ENCODE measurements around the gene PA2G4. TPM values are rescaled to one million over a fixed set of nuclear protein-coding genes. Genes with fewer than 3 reads are reported as not detected.

PA2G4 gene
- polyA plus RNA-seq, 1 donor from 2014 or later = 115 TPM

- H3K9me2 ChIP-seq (ENCODE audit: insufficient read depth, low read length) = no peaks in the 10 kb centered on the region
- peak overlapping the region; percentile 46 for H3K4me2 ChIP-seq (ENCODE audit: low read length)
- peak overlapping the region; percentile 97 for H3K4me3 ChIP-seq (ENCODE audit: low read length)
- no peaks in the 10 kb centered on the region for H3K27me3 ChIP-seq (ENCODE audit: insufficient read depth, low read depth, low read length)
- H3K9me3 ChIP-seq (ENCODE audit: low read length) = no peaks in the 10 kb centered on the region
- no peaks in the 10 kb centered on the region for H3F3A ChIP-seq (ENCODE audit: insufficient read depth, low read length, poor library complexity, severe bottlenecking)
- no peaks in the 10 kb centered on the region for H4K20me1 ChIP-seq (ENCODE audit: insufficient read depth)
- H2AFZ ChIP-seq (ENCODE audit: low read depth, low read length) = peak overlapping the region; percentile 35
- H3K9ac ChIP-seq (ENCODE audit: low read length) = peak overlapping the region; percentile 86
- H3K27ac ChIP-seq (ENCODE audit: low read length) = peak overlapping the region; percentile 85
- peaks cover 24% of the 10 kb centered on the region for H3K79me2 ChIP-seq (replicated peaks; ENCODE audit: insufficient read depth, low read length)
- TF ChIP-seq REST (IDR thresholded peaks at IDR 0.05; ENCODE audit: borderline replicate concordance) = no peak
- no peak for TF ChIP-seq TAF1 (IDR thresholded peaks at IDR 0.05; ENCODE audit: low read depth)
- TF ChIP-seq EP300 (conservative IDR thresholded peaks at IDR 0.05; ENCODE audit: poor library complexity, severe bottlenecking) = no peak
- TF ChIP-seq RAD21 (conservative IDR thresholded peaks at IDR 0.05) = no peak
- TF ChIP-seq SMC3 (conservative IDR thresholded peaks at IDR 0.05; ENCODE audit: poor library complexity) = no peak
- TF ChIP-seq, protein P1, sequence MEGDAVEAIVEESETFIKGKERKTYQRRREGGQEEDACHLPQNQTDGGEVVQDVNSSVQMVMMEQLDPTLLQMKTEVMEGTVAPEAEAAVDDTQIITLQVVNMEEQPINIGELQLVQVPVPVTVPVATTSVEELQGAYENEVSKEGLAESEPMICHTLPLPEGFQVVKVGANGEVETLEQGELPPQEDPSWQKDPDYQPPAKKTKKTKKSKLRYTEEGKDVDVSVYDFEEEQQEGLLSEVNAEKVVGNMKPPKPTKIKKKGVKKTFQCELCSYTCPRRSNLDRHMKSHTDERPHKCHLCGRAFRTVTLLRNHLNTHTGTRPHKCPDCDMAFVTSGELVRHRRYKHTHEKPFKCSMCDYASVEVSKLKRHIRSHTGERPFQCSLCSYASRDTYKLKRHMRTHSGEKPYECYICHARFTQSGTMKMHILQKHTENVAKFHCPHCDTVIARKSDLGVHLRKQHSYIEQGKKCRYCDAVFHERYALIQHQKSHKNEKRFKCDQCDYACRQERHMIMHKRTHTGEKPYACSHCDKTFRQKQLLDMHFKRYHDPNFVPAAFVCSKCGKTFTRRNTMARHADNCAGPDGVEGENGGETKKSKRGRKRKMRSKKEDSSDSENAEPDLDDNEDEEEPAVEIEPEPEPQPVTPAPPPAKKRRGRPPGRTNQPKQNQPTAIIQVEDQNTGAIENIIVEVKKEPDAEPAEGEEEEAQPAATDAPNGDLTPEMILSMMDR (IDR thresholded peaks at IDR 0.05; ENCODE audit: poor library complexity, severe bottlenecking) = no peak
- no peak for TF ChIP-seq EZH2 (IDR thresholded peaks at IDR 0.05; ENCODE audit: borderline replicate concordance, insufficient read depth, low read length, poor library complexity, severe bottlenecking)
- no peak for TF ChIP-seq MXI1 (conservative IDR thresholded peaks at IDR 0.05; ENCODE audit: poor library complexity, severe bottlenecking)
- TF ChIP-seq POLR2AphosphoS5 (IDR thresholded peaks at IDR 0.05) = no peak
- no peaks in the 10 kb centered on the region for H3K36me3 ChIP-seq (ENCODE audit: insufficient read depth, low read length)
These were observed 593 bp upstream of the PA2G4 start for GRCh38 chr12:56103823-56104108.

DNA sequence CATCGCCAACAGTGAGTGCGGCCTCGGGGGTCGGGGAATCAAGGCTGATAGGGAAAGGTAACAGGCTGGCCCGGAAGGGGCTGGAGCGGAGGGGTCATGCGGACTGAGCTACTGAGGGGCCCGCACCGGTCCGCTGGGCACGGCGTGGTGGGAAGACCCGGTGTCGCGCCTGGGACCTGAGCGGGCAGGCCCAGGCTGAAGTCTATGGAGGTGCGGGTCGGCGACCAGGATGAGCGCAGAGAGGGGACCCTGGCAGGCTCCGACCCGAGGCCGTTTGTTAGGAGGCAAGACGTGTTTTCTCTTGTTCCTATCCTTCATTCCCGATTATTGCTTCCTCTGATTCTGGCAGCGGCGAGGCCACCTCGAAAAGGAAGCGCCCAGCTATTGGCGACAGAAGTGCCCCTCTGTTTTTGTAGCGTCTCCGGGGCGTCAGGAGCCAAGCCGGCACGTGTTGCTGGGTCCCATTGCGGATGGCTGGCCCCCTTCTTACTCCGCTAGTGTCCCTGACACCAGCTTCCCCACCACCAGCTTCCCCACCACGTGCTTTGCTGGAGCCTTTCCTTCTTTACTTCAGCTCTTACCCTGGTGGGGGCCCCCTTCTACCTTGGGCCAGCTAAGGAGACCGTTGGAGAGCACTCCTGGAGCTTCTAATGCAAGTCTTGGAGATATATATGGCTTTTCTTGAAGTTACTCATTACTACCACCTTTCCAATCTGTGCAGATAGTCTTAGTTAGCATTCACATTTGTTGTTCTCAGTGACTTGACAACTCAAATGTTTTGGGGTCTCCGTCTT lies 653 bp downstream of the PA2G4 start:
- no peaks in the 10 kb centered on the region for H3K9me3 ChIP-seq (ENCODE audit: low read length)
- TF ChIP-seq MXI1 (conservative IDR thresholded peaks at IDR 0.05; ENCODE audit: poor library complexity, severe bottlenecking) (peak; percentile 50), TAF1 (IDR thresholded peaks at IDR 0.05; ENCODE audit: low read depth) (no peak)
- TF ChIP-seq, protein P1 (IDR thresholded peaks at IDR 0.05; ENCODE audit: poor library complexity, severe bottlenecking) = no peak
- peak overlapping the region; percentile 60 for H2AFZ ChIP-seq (ENCODE audit: low read depth, low read length)
- no peaks in the 10 kb centered on the region for H3K27me3 ChIP-seq (ENCODE audit: insufficient read depth, low read depth, low read length)
- no peaks in the 10 kb centered on the region for H3K9me2 ChIP-seq (ENCODE audit: insufficient read depth, low read length)
- H3K27ac ChIP-seq (ENCODE audit: low read length) = peak overlapping the region; percentile 85
- peak overlapping the region; percentile 89 for H3K4me2 ChIP-seq (ENCODE audit: low read length)
- no peaks in the 10 kb centered on the region for H3K36me3 ChIP-seq (ENCODE audit: insufficient read depth, low read length)
- H3K4me3 ChIP-seq (ENCODE audit: low read length) = peak overlapping the region; percentile 97
- H4K20me1 ChIP-seq (ENCODE audit: insufficient read depth) = no peaks in the 10 kb centered on the region
- H3K79me2 ChIP-seq (replicated peaks; ENCODE audit: insufficient read depth, low read length) = peaks cover 24% of the 10 kb centered on the region
- peak overlapping the region; percentile 86 for H3K9ac ChIP-seq (ENCODE audit: low read length)
- no peaks in the 10 kb centered on the region for H3F3A ChIP-seq (ENCODE audit: insufficient read depth, low read length, poor library complexity, severe bottlenecking)

All from neural cell (in vitro differentiated cells).